CD4-positive, alpha-beta T cell treated with Interleukin-4 for 4 hours (primary cell): ENCODE data around the gene KISS1R.
A peak's percentile ranks its signal among the peaks of the same experiment; 100 is the strongest.

Source experiments
- DNase-seq: peaks from one replicate; pipeline ENCODE4 v3.0.0-alpha.2; 2020

Gene KISS1R

DNA sequence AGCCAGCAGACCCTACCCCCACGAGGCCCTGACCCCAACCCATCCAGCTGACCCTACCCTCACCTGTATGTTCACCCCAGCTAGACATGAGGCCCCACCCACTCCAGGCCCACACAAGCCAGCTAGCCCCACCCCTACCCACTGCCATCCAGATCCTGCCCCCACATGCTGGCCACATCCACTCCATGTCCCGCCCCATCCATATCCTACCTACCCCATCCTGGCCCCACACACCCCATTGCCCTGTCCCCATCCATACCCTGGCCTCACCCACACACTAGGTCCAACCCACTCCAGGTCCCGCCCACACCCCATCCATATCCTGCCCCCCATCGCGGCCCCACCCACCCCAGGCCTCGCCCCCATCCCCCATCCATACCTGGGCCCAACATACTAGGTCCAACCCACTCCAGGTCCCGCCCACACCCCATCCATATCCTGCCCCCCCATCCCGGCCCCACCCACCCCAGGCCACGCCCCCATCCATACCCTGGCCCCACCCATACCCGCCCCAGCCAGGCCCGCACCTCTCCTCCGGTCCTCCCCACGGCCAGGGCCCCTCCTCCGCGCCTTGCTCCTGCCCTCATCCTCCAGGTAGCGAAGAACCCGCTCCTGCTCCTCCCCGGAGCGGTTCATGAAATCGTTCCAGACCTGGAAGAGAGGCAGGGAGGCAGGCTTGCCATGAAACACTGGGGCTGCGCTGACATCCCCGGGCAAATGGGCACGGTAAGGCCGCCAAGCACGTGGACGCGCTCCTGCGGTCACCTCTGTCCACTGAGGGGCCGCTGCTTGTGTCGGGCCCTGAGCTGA lies 16.6 kb upstream of the KISS1R start:
- no peak for DNase-seq

DNA sequence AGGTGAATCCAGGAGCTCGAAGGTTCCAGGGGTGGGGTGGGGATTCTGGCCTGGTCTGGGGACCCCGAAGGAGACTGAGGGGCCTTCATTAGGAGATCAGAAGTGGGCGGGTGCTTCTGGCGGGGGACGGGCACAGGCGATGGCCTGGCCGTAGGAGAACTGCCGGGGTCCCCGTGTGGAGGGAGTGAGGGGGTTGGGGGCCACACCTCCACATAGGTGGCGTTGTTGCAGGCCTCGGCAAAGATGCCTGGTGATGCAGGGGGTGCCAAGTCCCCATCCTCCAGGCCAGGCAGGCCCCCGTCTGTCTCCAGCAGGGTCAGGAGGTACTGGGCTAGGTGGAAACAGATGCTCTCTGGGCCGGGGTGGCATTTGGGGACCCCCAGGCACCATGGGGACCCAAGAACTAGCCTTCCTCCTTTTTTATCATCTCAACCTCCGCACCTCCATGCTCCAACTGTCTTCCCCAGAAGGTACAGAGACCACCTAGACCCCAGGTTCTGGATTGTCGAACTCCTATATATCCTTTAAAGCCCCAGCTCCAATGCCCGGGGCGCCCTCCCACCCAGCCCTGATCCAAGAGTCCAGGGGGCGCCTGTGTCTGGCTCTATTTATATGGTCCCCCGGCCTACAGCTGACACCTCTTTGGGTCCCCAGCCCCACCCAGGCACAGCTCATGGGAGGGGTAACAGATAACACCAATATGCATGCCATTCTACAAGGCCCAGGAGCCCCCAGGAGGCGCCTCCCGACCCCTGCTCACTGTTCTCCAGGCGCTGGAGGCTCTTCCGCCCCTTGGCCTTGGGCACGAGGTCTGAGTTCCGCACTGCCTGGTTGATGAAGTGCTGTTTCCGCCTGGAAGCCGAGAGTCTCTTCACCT lies 15.7 kb upstream of the KISS1R start:
- no peak for DNase-seq

DNA sequence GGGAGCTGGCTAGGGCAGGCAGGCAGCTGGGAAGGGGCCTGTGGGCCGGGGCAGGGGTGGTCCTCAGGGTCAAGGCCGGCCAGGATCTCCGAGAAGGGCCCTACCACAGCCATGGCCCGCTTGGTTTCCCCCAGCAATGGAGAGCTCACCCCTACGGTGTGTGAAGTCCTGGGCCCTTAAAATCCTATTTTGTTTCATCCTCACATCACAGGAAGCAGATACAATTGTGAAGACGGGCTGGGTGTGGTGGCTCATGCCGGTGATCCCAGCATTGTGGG lies 15.1 kb upstream of the KISS1R start:
- DNase-seq: no peak

DNA sequence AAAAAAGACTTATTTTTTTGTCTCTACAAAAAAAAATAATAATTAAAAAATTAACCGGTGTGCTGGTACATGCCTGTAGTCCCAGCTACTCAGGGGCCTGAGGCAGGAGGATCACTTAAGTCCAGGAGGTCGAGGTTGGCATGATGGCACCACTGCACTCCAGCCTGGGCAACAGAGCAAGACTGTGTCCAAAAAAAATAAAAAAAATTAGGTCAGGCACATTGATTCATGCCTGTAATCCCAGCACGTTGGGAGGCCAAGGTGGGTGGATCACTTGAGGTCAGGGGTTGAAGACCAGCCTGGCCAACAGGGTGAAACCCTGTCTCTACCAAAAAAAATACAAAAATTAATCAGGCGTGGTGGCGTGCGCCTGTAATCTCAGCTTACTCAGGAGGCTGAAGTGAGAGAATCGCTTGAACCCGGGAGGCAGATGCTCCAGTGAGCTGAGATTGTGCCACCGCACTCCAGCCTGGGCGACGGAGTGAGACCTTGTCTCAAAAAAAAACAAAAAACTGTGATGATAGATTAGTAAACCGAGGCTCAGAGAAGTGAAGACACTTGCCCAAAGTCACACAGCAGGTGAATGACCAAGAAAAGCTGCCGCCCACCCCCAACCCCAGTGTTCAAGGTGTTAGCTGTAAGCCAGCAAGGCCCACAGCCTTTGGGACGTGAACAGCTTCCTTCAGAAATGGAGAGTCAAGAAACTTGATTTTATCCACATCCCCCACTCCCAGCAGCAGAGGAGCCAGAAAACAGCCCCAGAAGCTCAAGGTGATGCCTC lies 14.5 kb upstream of the KISS1R start:
- DNase-seq: no peak

DNA sequence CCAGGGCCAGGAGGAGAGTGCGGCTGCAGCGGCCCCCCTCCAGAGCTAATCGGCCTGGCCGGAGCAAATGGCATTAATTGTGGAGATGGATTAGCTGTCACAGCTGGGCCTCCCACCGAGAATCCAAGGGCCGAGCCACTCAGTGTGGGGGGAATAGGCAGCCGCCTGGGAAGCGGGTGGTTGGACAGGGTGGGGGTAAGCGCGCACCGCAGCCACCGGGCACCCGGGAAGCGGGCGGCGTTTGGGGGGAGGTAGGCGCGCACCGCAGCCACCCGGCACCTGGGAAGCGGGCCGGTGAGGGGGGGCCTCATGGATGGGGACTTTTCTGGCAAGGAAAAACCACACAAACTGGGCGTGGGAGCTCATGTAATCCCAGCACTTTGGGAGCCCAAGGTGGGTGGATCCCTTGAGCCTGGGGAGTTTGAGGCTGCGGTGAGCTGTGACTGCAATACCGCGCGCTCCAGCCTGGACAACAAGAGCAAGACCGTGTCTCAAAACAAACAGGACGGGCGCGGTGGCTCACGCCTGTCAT lies 13.8 kb upstream of the KISS1R start:
- no peak for DNase-seq

DNA sequence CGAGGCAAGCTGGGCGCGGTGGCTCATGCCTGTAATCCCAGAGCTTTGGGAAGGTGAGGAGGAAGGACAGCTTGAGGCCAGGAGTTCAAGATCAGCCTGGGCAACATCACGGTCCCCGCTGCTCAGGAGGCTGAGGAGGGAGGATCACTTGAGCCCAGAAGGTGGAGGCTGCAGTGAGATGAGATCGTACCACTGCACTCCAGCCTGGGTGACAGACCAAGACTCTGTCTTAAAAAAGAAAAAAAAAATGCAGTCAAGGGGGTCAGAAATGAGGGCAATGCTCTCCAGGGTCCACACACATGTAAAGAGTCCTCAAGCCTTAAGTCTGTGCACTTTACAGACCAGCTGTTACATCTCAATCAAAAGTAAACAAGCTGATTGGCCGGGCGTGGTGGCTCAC lies 12.6 kb upstream of the KISS1R start:
- DNase-seq: no peak

DNA sequence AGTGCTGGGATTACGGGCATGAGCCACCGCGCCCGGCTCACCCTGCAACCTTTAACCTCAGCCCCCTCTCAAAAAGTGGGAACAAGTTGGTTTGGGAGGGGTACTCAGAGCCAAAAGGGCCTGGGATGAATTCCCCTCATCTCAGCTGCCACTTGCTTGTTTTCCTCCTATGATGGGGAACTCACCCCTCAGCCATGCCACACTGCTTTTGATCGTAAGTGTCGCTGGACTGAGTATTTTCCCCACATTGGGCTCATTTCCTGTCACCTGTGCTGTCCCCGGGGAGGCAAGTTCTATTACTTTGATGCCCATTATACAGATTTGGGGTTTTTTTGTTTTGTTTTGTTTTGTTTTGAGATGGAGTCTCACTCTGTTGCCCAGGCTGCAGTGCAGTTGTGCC lies 10.7 kb upstream of the KISS1R start:
- peak; percentile 45 for DNase-seq

DNA sequence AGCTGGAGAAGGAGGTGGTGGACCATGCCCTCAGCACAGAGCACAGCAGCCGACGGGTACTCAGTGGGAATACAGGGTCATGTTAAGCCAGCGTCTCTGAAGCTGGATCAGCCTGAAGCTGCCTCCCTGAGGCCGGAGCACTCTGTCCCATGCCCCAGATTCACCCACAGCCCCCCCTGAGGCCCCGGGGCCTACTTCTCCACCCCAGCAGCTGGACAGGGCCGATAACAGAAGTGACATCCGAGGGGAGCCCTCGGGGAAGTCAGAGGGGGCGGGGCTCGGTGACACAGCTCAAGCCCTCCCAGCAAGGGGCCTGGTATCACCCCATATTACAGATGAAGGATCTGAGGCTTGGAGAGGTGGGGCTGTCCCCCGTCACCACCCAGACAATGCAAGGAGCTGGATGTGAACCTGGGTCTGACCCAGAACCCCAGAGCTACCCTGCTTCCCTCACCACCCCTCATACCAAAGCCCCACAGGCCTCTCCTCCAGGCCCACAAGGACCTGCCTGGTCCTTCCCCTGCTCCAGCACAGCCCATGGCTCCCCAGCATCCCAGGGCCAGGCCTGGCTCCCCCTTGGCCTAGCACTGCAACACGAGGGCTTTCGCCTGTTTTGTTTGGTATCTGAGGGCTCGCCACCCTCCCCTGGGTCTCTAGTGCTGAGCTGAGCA lies 9.8 kb upstream of the KISS1R start:
- DNase-seq: no peak

DNA sequence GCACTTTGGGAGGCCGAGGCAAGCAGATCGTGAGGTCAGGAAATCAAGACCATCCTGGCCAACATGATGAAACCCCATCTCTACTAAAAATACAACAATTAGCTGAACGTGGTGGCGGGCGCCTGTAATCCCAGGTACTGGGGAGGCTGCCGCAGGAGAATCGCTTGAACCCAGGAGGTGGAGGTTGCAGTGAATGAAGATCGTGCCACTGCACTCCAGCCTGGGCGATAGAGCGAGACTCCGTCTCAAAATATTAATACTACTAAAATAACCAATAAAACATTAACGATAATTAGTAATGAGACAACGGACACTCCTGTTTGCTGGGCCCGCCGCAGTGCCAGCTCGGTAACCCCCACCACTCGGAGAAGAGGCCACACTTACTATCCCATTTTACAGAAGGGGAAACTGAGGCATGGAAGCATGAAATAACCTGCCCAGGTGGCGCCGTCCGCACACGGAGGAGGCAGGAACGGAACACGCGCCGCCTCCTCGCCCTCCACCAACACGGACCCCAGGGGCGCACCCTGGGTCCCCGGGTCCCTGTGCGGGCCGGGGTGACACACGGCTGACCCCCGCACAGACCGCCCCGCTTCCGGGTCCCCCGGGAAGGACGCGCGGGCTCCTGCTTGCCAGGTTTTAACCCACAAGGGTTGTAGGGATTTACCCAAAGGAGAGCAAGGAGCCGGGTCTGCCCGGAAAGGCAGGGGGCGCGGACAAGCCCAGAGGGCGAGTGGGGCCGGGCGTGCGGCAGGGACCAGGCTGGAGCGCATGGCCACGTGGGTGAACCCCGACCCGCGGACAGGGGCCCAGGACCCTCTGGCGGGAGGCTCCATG lies 5.7 kb upstream of the KISS1R start:
- no peak for DNase-seq

DNA sequence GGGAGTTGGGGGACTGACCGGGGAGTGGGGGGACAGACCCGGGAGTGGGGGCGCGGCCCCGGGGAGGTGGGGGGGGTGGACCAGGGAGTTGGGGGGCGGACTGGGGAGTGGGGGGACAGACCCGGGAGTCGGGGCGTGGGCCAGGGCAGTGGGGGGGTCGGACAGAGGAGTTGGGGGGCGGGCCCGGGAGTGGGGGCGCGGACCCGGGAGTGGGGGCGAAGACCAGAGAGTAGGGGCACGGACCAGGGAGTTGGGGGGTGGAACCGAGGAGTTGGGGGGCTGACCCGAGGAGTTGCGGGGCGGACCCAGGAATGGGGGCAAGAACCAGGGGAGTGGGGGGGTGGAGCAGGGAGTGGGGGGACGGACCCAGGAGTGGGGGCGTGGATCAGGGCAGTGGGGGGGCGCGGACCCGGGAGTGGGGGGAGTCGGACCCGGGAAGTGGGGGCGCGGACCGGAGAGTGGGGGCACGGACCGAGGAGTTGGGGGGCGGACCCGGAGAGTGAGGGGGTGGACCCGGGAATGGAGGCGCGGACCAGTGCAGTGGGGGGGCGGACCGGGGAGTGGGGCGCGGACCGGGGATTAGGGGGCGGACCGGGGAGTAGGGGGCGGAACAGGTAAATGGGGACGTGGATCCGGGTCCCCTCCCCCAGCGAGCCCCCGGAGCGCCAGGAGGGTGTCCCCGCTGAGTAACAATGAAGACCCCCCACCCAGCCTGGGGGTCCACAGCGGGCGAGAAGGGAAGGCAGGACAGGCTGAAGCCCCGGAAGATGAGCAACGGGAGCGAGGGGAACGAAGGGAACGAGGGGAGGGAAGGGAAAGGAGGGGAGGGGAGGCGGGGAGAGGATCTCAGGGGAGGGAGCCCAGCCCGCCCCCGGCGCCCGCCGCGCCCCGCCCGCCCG lies 4.7 kb upstream of the KISS1R start:
- DNase-seq: peak; percentile 35

DNA sequence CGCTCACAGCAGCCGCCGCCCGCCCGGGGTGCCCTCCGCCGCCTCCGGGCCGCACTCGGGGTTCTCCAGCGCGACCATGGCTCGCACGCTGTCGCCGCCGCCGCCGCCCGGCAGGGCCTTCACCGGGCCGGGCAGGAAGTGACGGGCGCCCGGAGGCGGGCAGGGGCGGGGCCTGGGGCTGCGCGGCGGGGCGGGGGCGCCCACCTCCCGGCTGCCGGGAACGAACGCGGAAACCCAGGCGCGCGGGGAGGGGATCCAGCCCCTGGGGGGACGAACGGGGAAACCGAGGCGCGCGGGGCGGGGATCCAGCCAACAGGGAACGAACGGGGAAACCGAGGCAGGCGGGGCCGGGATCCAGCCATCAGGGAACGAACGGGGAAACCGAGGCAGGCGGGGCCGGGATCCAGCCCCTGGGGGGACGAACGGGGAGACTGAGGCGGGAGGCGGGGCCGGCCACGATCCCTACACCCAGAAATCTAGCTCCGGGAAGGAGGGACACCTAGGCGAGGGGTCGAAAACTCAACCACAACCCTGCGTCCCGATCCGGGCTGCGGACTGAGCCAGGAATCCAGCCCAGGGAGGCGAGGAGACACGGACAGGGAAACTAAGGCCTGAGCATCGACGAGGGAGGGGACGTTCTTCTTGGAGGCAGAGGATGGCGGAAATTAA lies 3.9 kb upstream of the KISS1R start, which contains the start of gene R3HDM4:
Gene R3HDM4, minus strand, starts transcription at position 140 of the 669 bp plus-strand sequence. Its CDS starts 62 bp downstream, at position 78.
- DNase-seq: peak; percentile 79

DNA sequence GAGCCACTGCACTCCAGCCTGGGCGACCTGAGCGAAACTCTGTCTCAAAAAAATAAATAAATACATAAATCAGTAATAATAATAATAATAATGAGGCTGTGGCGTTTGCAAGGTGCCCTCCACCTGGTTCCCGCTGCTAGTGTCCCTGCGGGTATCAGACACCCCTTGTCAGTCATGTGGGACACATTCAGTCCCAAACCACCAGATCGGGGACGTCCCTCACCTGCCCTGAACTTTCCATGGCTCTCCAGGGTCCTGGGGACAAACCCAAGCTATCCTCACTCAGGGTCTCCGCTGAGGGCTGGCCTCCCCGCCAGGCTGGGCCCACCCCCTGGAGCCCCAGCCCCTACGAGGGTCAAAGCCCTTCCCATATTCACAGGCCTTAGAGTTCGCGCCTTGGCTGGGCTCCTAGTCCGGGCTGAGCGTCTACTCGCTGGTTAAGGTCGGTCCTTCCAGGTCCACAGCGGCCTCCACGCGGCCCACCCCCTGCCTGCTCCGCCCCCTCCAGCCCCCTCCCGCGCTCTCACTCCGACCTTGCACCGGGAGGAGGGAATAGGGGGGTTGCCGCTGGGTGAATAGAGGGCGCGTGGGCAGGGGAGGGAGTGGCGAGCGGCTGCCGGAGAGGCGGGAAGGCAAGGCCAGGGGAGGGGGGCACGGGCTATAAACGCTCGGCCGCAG lies 349 bp upstream of the KISS1R start:
- DNase-seq: no peak

DNA sequence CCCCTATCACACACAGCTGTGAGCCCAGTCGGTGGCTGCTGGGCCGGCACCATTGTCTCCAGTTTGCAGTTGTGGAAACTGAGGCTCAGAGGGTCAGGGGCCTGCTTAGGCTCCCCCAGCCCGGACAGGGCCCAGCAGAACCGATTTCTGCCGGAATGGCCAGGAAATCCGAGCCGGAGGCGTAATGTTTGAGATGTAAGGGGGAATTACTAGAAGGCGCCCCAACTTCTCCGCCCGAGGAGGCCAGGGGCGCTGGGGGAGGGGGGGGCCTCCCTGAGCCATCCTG lies 962 bp downstream of the KISS1R start:
- no peak for DNase-seq

DNA sequence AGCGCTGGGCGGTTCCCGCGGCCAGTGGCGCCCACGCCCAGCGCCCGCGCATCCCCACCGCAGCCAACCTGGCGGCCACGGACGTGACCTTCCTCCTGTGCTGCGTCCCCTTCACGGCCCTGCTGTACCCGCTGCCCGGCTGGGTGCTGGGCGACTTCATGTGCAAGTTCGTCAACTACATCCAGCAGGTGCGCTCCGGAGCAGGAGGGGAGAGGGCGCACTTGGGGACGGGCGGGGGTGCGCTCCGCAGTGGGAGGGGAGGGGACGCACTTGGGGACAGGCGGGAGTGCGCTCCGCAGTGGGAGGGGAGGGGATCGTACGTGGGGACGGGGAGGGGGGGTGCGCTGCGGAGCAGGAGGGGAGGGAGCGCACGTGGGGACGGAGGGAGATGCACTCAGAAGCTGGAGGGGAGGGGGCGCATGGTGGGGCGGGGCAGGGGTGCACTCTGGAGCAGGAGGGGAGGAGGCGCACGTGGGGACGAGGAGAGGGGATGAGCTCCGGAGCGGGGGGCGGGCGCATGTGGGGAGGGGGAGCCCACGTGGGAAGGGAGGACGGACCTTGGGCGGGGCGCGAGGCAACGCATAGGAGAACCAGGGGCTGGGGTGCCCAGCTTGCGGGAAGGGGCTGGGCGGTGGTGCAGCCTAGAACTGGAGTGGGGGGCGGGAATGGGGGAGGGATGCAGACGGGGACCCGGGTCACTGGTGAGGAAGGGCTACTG lies 1.5 kb downstream of the KISS1R start:
- DNase-seq: no peak

DNA sequence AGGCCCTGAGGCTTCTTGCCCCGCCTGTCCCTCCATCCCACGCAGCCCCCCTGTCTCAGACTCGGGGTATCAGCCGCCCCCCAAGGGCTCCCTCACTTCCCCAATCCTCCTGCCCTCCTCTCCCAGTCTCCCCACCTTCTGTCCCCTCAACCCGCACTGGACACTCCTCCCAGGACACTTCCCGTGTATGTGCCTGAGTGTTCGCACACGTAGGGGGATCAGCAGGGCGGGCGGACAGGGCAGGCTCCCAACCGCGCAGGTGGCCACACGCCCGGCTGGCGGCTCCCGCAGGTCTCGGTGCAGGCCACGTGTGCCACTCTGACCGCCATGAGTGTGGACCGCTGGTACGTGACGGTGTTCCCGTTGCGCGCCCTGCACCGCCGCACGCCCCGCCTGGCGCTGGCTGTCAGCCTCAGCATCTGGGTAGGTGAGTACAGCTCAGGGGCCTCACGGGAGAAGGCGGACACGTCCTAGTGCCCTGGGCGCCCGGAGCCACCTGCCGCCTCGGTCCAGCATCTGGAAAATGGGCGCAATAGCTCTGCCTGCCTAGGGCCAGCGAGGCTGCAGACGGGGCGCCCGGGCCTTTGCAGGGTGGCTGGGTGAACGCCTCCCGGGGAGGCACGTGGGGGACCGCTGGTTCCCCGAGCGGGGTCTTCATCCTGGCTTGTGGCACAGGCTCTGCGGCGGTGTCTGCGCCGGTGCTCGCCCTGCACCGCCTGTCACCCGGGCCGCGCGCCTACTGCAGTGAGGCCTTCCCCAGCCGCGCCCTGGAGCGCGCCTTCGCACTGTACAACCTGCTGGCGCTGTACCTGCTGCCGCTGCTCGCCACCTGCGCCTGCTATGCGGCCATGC lies 2.3 kb downstream of the KISS1R start:
- DNase-seq: peak; percentile 24

DNA sequence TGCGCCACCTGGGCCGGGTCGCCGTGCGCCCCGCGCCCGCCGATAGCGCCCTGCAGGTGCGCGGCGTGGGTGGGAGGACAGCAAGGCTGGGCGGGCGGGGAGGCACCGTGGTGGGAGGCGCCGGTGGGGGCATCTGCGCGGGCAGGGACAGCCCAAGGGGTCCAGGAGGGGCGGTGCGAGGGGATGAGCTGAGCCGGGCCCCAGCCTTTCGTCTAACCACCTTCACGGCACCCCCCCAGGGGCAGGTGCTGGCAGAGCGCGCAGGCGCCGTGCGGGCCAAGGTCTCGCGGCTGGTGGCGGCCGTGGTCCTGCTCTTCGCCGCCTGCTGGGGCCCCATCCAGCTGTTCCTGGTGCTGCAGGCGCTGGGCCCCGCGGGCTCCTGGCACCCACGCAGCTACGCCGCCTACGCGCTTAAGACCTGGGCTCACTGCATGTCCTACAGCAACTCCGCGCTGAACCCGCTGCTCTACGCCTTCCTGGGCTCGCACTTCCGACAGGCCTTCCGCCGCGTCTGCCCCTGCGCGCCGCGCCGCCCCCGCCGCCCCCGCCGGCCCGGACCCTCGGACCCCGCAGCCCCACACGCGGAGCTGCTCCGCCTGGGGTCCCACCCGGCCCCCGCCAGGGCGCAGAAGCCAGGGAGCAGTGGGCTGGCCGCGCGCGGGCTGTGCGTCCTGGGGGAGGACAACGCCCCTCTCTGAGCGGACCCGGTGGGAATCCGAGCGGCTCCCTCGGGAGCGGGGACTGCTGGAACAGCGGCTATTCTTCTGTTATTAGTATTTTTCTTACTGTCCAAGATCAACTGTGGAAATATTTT lies 3.1 kb downstream of the KISS1R start:
- peak; percentile 70 for DNase-seq

DNA sequence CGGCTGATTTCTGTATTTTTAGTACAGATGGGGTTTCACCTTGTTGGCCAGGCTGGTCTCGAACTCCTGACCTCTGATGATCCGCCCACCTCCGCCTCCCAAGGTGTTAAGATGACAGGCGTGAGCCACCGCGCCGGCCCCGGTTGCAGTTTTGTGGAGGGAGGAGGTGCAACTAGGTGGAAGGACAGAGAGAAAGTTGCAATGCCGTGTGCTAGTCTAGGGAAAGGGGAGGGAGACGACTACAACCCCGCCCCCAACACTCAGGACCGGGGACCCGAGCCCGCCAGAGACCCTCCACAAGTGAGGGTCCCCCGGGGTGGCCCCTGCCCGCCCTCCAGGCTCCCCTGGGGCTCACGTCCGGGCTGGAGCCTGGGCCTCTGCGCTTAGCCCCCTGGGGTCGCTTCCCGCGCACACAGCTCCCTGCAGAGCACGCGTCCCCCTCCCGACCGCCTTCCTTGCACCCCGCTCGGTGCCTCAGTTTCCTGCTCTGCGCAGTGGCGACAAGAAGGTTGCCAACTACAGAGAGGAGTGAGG lies 7.5 kb downstream of the KISS1R start:
- DNase-seq: no peak
